H1 (cell line): Measurements from ENCODE around the gene CNPY3. TPM values are rescaled to one million over a fixed set of nuclear protein-coding genes. Genes with fewer than 3 reads are reported as not detected.
A peak's percentile ranks its signal among the peaks of the same experiment; 100 is the strongest.

Source experiments
- CTCF ChIA-PET: fragments of 300-600 bp; sonication (Branson Sonifier 250); formaldehyde crosslinking; loops from one replicate; lab custom pipeline; 2021; ENCODE audit not compliant: partially characterized antibody; lab: Charles Lee
- POLR2A ChIA-PET: fragments of 300-600 bp; sonication (Branson Sonifier 250); formaldehyde crosslinking; loops from one replicate; lab custom pipeline; 2021; ENCODE audit warnings: inconsistent platforms; ENCODE audit not compliant: partially characterized antibody; lab: Charles Lee
- DNase-seq, 2 experiments: peaks; one replicate each; pipeline versions ENCODE4 v3.0.0 to v3.0.0-alpha.2; 2010 to 2022; ENCODE audit warnings: low spot score in 2 of 2, low read depth in 1 of 2, mixed read lengths in 1 of 2
- FAIRE-seq: peaks from 2 replicates; lab custom pipeline; 2011; peaks lifted over from hg19 to GRCh38; lab: Jason Lieb, UNC
- H2AFZ ChIP-seq: 2 replicates; pipeline ENCODE4 v1.8.1; 2012; ENCODE audit warnings: low read length, inconsistent platforms
- H2AK5ac ChIP-seq: 2 replicates; pipeline ENCODE4 v1.6.1; 2013; ENCODE audit warnings: low read depth, low read length
- H2BK120ac ChIP-seq: replicated peaks from 2 replicates; pipeline ENCODE3; 2013; ENCODE audit warnings: low read depth, low read length, inconsistent platforms
- H2BK12ac ChIP-seq: 2 replicates; pipeline ENCODE4 v1.6.1; 2013; ENCODE audit warnings: low read depth, low read length
- H2BK15ac ChIP-seq: 2 replicates; pipeline ENCODE4 v1.6.1; 2013; ENCODE audit warnings: low read length
- H2BK20ac ChIP-seq: 2 replicates; pipeline ENCODE4 v1.6.1; 2013; ENCODE audit warnings: low read length
- H2BK5ac ChIP-seq: 2 replicates; pipeline ENCODE4 v1.6.1; 2013; ENCODE audit warnings: low read depth, low read length
- H3K14ac ChIP-seq: 2 replicates; pipeline ENCODE4 v1.6.1; 2013; ENCODE audit warnings: inconsistent platforms; ENCODE audit not compliant: insufficient read length
- H3K18ac ChIP-seq: 2 replicates; pipeline ENCODE4 v1.6.1; 2013; ENCODE audit warnings: low read length; ENCODE audit errors: extremely low read depth
- H3K23ac ChIP-seq: 2 replicates; pipeline ENCODE4 v1.6.1; 2013; ENCODE audit warnings: inconsistent platforms; ENCODE audit not compliant: insufficient read length
- H3K23me2 ChIP-seq: 2 replicates; pipeline ENCODE4 v1.6.1; 2013; ENCODE audit warnings: low read depth, low read length
- H3K27ac ChIP-seq: 2 replicates; pipeline ENCODE4 v1.6.1; 2011; ENCODE audit warnings: low read depth, low read length, inconsistent platforms
- H3K27me3 ChIP-seq, 4 experiments: replicated peaks in 1 of 4; 1 replicate in 1 of 4; 2 replicates in 3 of 4; pipeline versions ENCODE4 v1.6.1 to v1.8.1; 2011 to 2013; ENCODE audit warnings: low read length in 3 of 4, mild to moderate bottlenecking in 3 of 4, inconsistent platforms in 2 of 4, mixed read lengths in 2 of 4, moderate library complexity in 1 of 4; ENCODE audit not compliant: control insufficient read depth in 3 of 4, insufficient read depth in 3 of 4; ENCODE audit errors: extremely low read depth in 1 of 4
- H3K36me3 ChIP-seq, 4 experiments: 2 replicates each; pipeline versions ENCODE4 v1.6.1 to v1.8.1; 2011 to 2013; ENCODE audit warnings: mild to moderate bottlenecking in 4 of 4, low read length in 3 of 4, moderate library complexity in 2 of 4, control low read depth in 1 of 4, inconsistent platforms in 1 of 4; ENCODE audit not compliant: insufficient read depth in 4 of 4, control insufficient read depth in 2 of 4
- H3K4ac ChIP-seq: replicated peaks from 2 replicates; pipeline ENCODE3; 2013; ENCODE audit warnings: low read length, low read depth, mixed read lengths, inconsistent platforms; ENCODE audit not compliant: insufficient read length
- H3K4me1 ChIP-seq, 4 experiments: replicated peaks in 1 of 4; 1 replicate in 1 of 4; 2 replicates in 3 of 4; pipeline versions ENCODE4 v1.6.1 to v1.8.1; 2011 to 2013; ENCODE audit warnings: low read length in 3 of 4, inconsistent platforms in 2 of 4, mixed read lengths in 1 of 4; ENCODE audit not compliant: insufficient read depth in 4 of 4, control insufficient read depth in 3 of 4
- H3K4me2 ChIP-seq, 2 experiments: 2 replicates each; pipeline versions ENCODE4 v1.6.1 to v1.8.1; 2011 to 2013; ENCODE audit warnings: low read depth in 2 of 2, low read length in 2 of 2, control low read depth in 1 of 2, inconsistent platforms in 1 of 2, mild to moderate bottlenecking in 1 of 2; ENCODE audit not compliant: insufficient read depth in 1 of 2
- H3K4me3 ChIP-seq, 4 experiments: fragments of 200-600, 300-600 bp in 1 of 4; sonication (generic), shearing (Covaris generic), sonication (Bioruptor Twin) in 1 of 4; 2 replicates each; pipeline versions ENCODE4 v1.5.1 to v1.8.1; 2011 to 2016; ENCODE audit warnings: low read length in 4 of 4, low read depth in 3 of 4, control low read depth in 2 of 4, inconsistent platforms in 2 of 4, mild to moderate bottlenecking in 2 of 4, mixed read lengths in 1 of 4, moderate library complexity in 1 of 4; ENCODE audit not compliant: insufficient read depth in 2 of 4; ENCODE audit errors: extremely low read depth in 1 of 4
- H3K56ac ChIP-seq: replicated peaks from 2 replicates; pipeline ENCODE3; 2013; ENCODE audit warnings: low read depth, mild to moderate bottlenecking, mixed read lengths, low read length, inconsistent platforms; ENCODE audit not compliant: insufficient read length
- H3K79me1 ChIP-seq: 2 replicates; pipeline ENCODE4 v1.6.1; 2013; ENCODE audit warnings: low read depth, low read length, control low read depth
- H3K79me2 ChIP-seq, 2 experiments: 2 replicates each; pipeline versions ENCODE4 v1.6.1 to v1.8.1; 2012 to 2013; ENCODE audit warnings: low read length in 2 of 2, mild to moderate bottlenecking in 2 of 2, inconsistent platforms in 1 of 2; ENCODE audit not compliant: insufficient read depth in 2 of 2, control insufficient read depth in 1 of 2
- H3K9ac ChIP-seq, 4 experiments: replicated peaks in 1 of 4; 1 replicate in 1 of 4; 2 replicates in 3 of 4; pipeline versions ENCODE4 v1.6.1 to v1.8.1; 2011 to 2013; ENCODE audit warnings: low read depth in 3 of 4, low read length in 3 of 4, control low read depth in 2 of 4, mild to moderate bottlenecking in 2 of 4, moderate library complexity in 2 of 4, inconsistent platforms in 1 of 4; ENCODE audit errors: extremely low read depth in 1 of 4
- H3K9me3 ChIP-seq, 2 experiments: 2 replicates each; pipeline versions ENCODE4 v1.6.1 to v1.8.1; 2012 to 2013; ENCODE audit warnings: mild to moderate bottlenecking in 2 of 2, moderate library complexity in 2 of 2, control low read depth in 1 of 2, inconsistent platforms in 1 of 2, low read depth in 1 of 2, low read length in 1 of 2, mixed read lengths in 1 of 2; ENCODE audit not compliant: insufficient read depth in 2 of 2
- H4K20me1 ChIP-seq, 2 experiments: replicated peaks in 1 of 2; 2 replicates each; pipeline versions ENCODE3 to v1.8.1; 2011 to 2013; ENCODE audit warnings: inconsistent platforms in 2 of 2, low read length in 2 of 2, mild to moderate bottlenecking in 1 of 2; ENCODE audit not compliant: insufficient read depth in 2 of 2, control insufficient read depth in 1 of 2
- H4K5ac ChIP-seq: 2 replicates; pipeline ENCODE4 v1.6.1; 2013; ENCODE audit warnings: low read length, low read depth, mixed read lengths, inconsistent platforms; ENCODE audit not compliant: insufficient read length
- H4K8ac ChIP-seq: 2 replicates; pipeline ENCODE4 v1.8.0; 2013; ENCODE audit warnings: mild to moderate bottlenecking, moderate library complexity, low read length, inconsistent platforms; ENCODE audit not compliant: insufficient read depth; ENCODE audit errors: extremely low read depth
- H4K91ac ChIP-seq: replicated peaks from 2 replicates; pipeline ENCODE3; 2013; ENCODE audit warnings: low read length, mixed read lengths, inconsistent platforms; ENCODE audit not compliant: insufficient read length
- BACH1 ChIP-seq: IDR thresholded peaks from 2 replicates; pipeline ENCODE4 v1.6.1; 2012; ENCODE audit warnings: low read length, improper control_type of control experiment
- GABPA ChIP-seq: IDR thresholded peaks from 2 replicates; pipeline ENCODE4 v1.6.1; 2011; ENCODE audit warnings: mild to moderate bottlenecking, low read length, moderate library complexity, borderline replicate concordance; ENCODE audit not compliant: insufficient read depth
- POU5F1 ChIP-seq: IDR thresholded peaks from 2 replicates; pipeline ENCODE4 v1.6.1; 2011; ENCODE audit warnings: low read depth, mild to moderate bottlenecking, low read length, moderate library complexity
- WGBS, 2 experiments: shearing (Covaris generic) in 1 of 2; methylation state at CpG; one replicate each; pipeline versions ENCODE4 v1.1.6 to v1.1.7; 2013 to 2015; ENCODE audit warnings: low lambda C conversion rate in 2 of 2, mixed read lengths in 2 of 2, inconsistent platforms in 1 of 2, low coverage in 1 of 2, missing lambda C conversion rate in 1 of 2; ENCODE audit not compliant: insufficient replicate concordance in 2 of 2, insufficient coverage in 1 of 2, insufficient read length in 1 of 2; ENCODE audit errors: extremely low coverage in 1 of 2, missing lambda C conversion rate in 1 of 2; 5-methylcytosine and 5-hydroxymethylcytosine counted together
- polyA plus RNA-seq, 7 experiments: library from polyadenylated mRNA; depleted of rRNA in 3 of 7; stranded (reverse) in 5 of 7; unstranded in 2 of 7; fragments of >200 nt in 5 of 7; fragments of 200-250 nt in 2 of 7; gene quantifications; 1 replicate in 5 of 7; 2 replicates in 1 of 7; 4 replicates in 1 of 7; pipeline versions ENCODE4 v1.2.1 to v1.2.3, GENCODE V29; 2011 to 2013; ENCODE audit warnings: missing spikeins in 2 of 7, mixed read lengths in 2 of 7
- total RNA-seq: library from RNA; stranded (reverse); fragmentation: NEBNext Ultra II Directional; extraction: Animal tissue kit (Norgen Biotek cat#: 25700); gene quantifications from 2 replicates; pipeline ENCODE4 v1.2.1, GENCODE V29; 2021

The CNPY3 gene
- total and polyA plus RNA-seq, 2 of the 8 experiments (the other 6 are each of a cell fraction or from before 2014, with no cell fraction given): 49.6 to 64.5 TPM

DNA sequence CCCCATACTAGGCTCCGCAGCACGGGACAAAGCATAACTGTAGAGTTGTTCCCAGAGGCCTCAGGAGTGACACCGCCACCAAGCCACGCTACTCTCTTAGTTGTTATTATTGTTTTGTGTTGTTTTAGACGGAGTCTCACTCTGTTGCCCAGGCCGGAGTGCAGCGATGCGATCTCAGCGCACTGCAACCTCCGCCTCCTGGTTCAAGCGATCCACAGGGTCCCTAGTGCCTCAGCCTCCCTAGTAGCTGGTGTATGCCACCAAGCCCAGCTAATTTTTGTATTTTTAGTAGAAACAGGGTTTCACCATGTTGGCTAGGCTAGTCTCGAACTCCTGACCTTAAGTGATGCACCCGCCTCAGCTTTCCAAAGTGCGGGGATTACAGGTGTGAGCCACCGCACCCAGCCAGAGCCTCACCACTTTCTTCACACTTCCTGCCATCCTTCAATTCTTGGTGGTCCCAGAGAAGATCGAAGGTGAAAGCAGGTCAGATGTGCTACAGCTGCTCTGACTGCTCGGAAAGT, 38.0 kb upstream of the CNPY3 start:
- Histone ChIP-seq H3K79me2 (no peaks in the 10 kb centered on the region), H4K91ac (peak overlapping the region; percentile 72), H3K9ac (peak overlapping the region in 3 of 4 experiments; percentile 68 to 95 (median 91); a peak in 4 of 7 replicates), H3K4me1 (peaks cover 0 to 5% (median 4%) of the 10 kb centered on the region in 4 experiments; a peak in 5 of 7 replicates), H3K79me1 (no peaks in the 10 kb centered on the region), H3K4me2 (peak overlapping the region; percentile 74 to 97), H3K36me3 (peaks cover 0 to 11% (median 4%) of the 10 kb centered on the region in 4 experiments; a peak in 4 of 8 replicates), H3K4me3 (peak overlapping the region; percentile 76 to 94 (median 84)), H2BK15ac (no peak overlapping the region; the same call in 1 of the 2 replicates), H2AK5ac (no peak overlapping the region), H3K14ac (no peak overlapping the region), H3K9me3 (no peaks in the 10 kb centered on the region), H2BK20ac (no peak overlapping the region), H2BK12ac (peak overlapping the region; percentile 29; the same call in 1 of the 2 replicates), H3K27ac (peak overlapping the region; percentile 94; the same call in 1 of the 2 replicates), H3K4ac (peak overlapping the region; percentile 81), H4K8ac (peak overlapping the region; percentile 74), H3K18ac (peak overlapping the region; percentile 72; the same call in 1 of the 2 replicates), H4K5ac (peak overlapping the region; percentile 89), H3K56ac (peak overlapping the region; percentile 89), H3K23me2 (peaks cover 4% of the 10 kb centered on the region; the same call in 1 of the 2 replicates), H3K23ac (no peak overlapping the region), H2AFZ (peak overlapping the region; percentile 87), H4K20me1 (no peaks in the 10 kb centered on the region), H2BK120ac (no peak overlapping the region), H3K27me3 (no peaks in the 10 kb centered on the region), H2BK5ac (peak overlapping the region; percentile 82; the same call in 1 of the 2 replicates)
- DNase-seq (no peak), FAIRE-seq (no peak)
- ChIA-PET CTCF (interaction anchor here (0.8 to 1.0 kb wide), 2 partner anchors 13 to 206 kb away, joined by 3 read pairs; no protein-coding TSS in a partner anchor), POLR2A (interaction anchor here (0.7 to 7.0 kb wide), 21 partner anchors 8 to 450 kb away, joined by 3 to 130 read pairs (median 4); partner anchors contain the start of genes BICRAL, CNPY3, PEX6 and RPL7L1)
- WGBS, 2 experiments: 64% methylated on average over 17 of the region's 17 CpGs; no CpG with 5 or more reads in 1 of the 2 experiments
- TF ChIP-seq BACH1 (no peak), GABPA (no peak), POU5F1 (no peak)
